ENCODE data around the gene THAP11. TPM values are rescaled to one million over a fixed set of nuclear protein-coding genes. Genes with fewer than 3 reads are reported as not detected.

THAP11 gene
- polyA plus RNA-seq, 1 donor from 2014 or later = 42.6 TPM

GRCh38 chr16:67820608-67821259 lies 21.4 kb upstream of the THAP11 start:
- Histone ChIP-seq H3K27ac (ENCODE audit: low read length) (no peak overlapping the region), H3K27me3 (ENCODE audit: insufficient read depth, low read depth, low read length) (no peaks in the 10 kb centered on the region), H3K4me2 (ENCODE audit: low read length) (no peak overlapping the region), H3K9ac (ENCODE audit: low read length) (no peak overlapping the region), H3K9me3 (ENCODE audit: low read length) (no peaks in the 10 kb centered on the region), H3K4me3 (ENCODE audit: low read length) (no peak overlapping the region), H3K36me3 (ENCODE audit: insufficient read depth, low read length) (no peaks in the 10 kb centered on the region), H4K20me1 (ENCODE audit: insufficient read depth) (no peaks in the 10 kb centered on the region), H3K9me2 (ENCODE audit: insufficient read depth, low read length) (no peaks in the 10 kb centered on the region), H2AFZ (ENCODE audit: low read depth, low read length) (no peak overlapping the region), H3F3A (ENCODE audit: insufficient read depth, low read length, poor library complexity, severe bottlenecking) (no peaks in the 10 kb centered on the region), H3K79me2 (replicated peaks; ENCODE audit: insufficient read depth, low read length) (no peaks in the 10 kb centered on the region)
- TF ChIP-seq REST (IDR thresholded peaks at IDR 0.05; ENCODE audit: borderline replicate concordance) (no peak), RAD21 (conservative IDR thresholded peaks at IDR 0.05) (no peak), TAF1 (IDR thresholded peaks at IDR 0.05; ENCODE audit: low read depth) (no peak), POLR2AphosphoS5 (IDR thresholded peaks at IDR 0.05) (no peak), CTCF (IDR thresholded peaks at IDR 0.05; ENCODE audit: poor library complexity, severe bottlenecking) (no peak), MXI1 (conservative IDR thresholded peaks at IDR 0.05; ENCODE audit: poor library complexity, severe bottlenecking) (no peak), EZH2 (IDR thresholded peaks at IDR 0.05; ENCODE audit: borderline replicate concordance, insufficient read depth, low read length, poor library complexity, severe bottlenecking) (no peak), EP300 (conservative IDR thresholded peaks at IDR 0.05; ENCODE audit: poor library complexity, severe bottlenecking) (no peak), SMC3 (conservative IDR thresholded peaks at IDR 0.05; ENCODE audit: poor library complexity) (no peak)

DNA sequence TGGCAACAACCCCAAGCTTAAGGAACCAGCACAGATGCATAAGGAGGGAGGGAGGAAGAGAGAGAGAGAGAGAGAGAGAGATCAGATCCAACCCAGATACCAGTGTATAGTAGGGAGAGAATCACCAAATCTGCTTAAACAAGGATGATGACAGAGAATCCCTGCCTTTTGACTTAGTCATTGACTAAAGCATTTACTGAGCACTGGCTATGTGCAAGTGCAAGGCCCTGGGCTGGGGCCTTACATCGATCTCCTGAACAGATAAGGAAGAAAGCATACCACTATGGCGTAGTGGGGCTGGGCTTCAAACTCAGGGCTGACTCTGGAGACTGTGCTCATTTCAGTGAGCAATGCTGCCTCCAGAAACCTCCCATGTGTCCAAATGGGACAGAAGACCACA lies 19.6 kb upstream of the THAP11 start:
- H3K27me3 ChIP-seq (ENCODE audit: insufficient read depth, low read depth, low read length) = no peaks in the 10 kb centered on the region
- no peak overlapping the region for H2AFZ ChIP-seq (ENCODE audit: low read depth, low read length)

More for the DNA sequence above, 19.6 kb upstream of the THAP11 start:
- no peak for TF ChIP-seq POLR2AphosphoS5 (IDR thresholded peaks at IDR 0.05)
- no peak for TF ChIP-seq SMC3 (conservative IDR thresholded peaks at IDR 0.05; ENCODE audit: poor library complexity)
- TF ChIP-seq CTCF (IDR thresholded peaks at IDR 0.05; ENCODE audit: poor library complexity, severe bottlenecking) = no peak
- TF ChIP-seq REST (IDR thresholded peaks at IDR 0.05; ENCODE audit: borderline replicate concordance) = no peak
- no peak for TF ChIP-seq TAF1 (IDR thresholded peaks at IDR 0.05; ENCODE audit: low read depth)
- TF ChIP-seq RAD21 (conservative IDR thresholded peaks at IDR 0.05) = no peak
- no peak for TF ChIP-seq EP300 (conservative IDR thresholded peaks at IDR 0.05; ENCODE audit: poor library complexity, severe bottlenecking)
- TF ChIP-seq EZH2 (IDR thresholded peaks at IDR 0.05; ENCODE audit: borderline replicate concordance, insufficient read depth, low read length, poor library complexity, severe bottlenecking) = no peak
- no peak for TF ChIP-seq MXI1 (conservative IDR thresholded peaks at IDR 0.05; ENCODE audit: poor library complexity, severe bottlenecking)
- H4K20me1 ChIP-seq (ENCODE audit: insufficient read depth) = no peaks in the 10 kb centered on the region
- no peak overlapping the region for H3K27ac ChIP-seq (ENCODE audit: low read length)
- H3K9me3 ChIP-seq (ENCODE audit: low read length) = no peaks in the 10 kb centered on the region
- no peak overlapping the region for H3K4me3 ChIP-seq (ENCODE audit: low read length)
- no peaks in the 10 kb centered on the region for H3K36me3 ChIP-seq (ENCODE audit: insufficient read depth, low read length)
- H3K4me2 ChIP-seq (ENCODE audit: low read length) = no peak overlapping the region
- no peaks in the 10 kb centered on the region for H3K9me2 ChIP-seq (ENCODE audit: insufficient read depth, low read length)
- H3K9ac ChIP-seq (ENCODE audit: low read length) = no peak overlapping the region
- H3K79me2 ChIP-seq (replicated peaks; ENCODE audit: insufficient read depth, low read length) = no peaks in the 10 kb centered on the region
- H3F3A ChIP-seq (ENCODE audit: insufficient read depth, low read length, poor library complexity, severe bottlenecking) = no peaks in the 10 kb centered on the region

Measured in neural cell (in vitro differentiated cells).